ENCODE data around the gene NOCT.

GRCh38 chr4:138981930-138982390 is 33.6 kb upstream of the NOCT start:
- TF ChIP-seq CHD1 (IDR thresholded peaks at IDR 0.05; ENCODE audit: low read depth, low read length) = no peak
- TF ChIP-seq POLR2AphosphoS5 (IDR thresholded peaks at IDR 0.05; ENCODE audit: low read depth, low read length) = no peak

All from H1 (cell line).